GM19324 (cell line): ENCODE results near the gene LAPTM4A.

Experiments
- ATAC-seq: cut with Tn5 transposase; IDR thresholded peaks from one replicate; pipeline ENCODE4 v1.9.1; 2021; ENCODE audit warnings: mild to moderate bottlenecking, moderate library complexity; ENCODE audit not compliant: unreplicated experiment, low FRiP score

Gene LAPTM4A

GRCh38 chr2:20025065-20025786 lies 26.2 kb downstream of the LAPTM4A start:
- no peak for ATAC-seq

- ATAC-seq, result no peak
Observed at GRCh38 chr2:20023688-20024087, 27.7 kb downstream of the LAPTM4A start.

GRCh38 chr2:20021405-20022009 lies 29.9 kb downstream of the LAPTM4A start:
- no peak for ATAC-seq

- no peak for ATAC-seq
Observed at GRCh38 chr2:20019747-20020146, 31.7 kb downstream of the LAPTM4A start.

GRCh38 chr2:20018601-20019152 lies 32.8 kb downstream of the LAPTM4A start:
- ATAC-seq, result no peak

- ATAC-seq, result no peak
Observed at GRCh38 chr2:20016346-20016745, 35.1 kb downstream of the LAPTM4A start.

GRCh38 chr2:20015482-20016083 lies 35.8 kb downstream of the LAPTM4A start:
- ATAC-seq, result no peak

- ATAC-seq, result no peak
Observed at GRCh38 chr2:20013126-20013849, 38.1 kb downstream of the LAPTM4A start.

- no peak for ATAC-seq
Observed at GRCh38 chr2:20012282-20013125, 38.9 kb downstream of the LAPTM4A start, which contains the start of gene MATN3. Gene MATN3 (minus strand): TSS chr2:20012668. CDS start chr2:20012631, 37 bp downstream.

- ATAC-seq, result no peak
Observed at GRCh38 chr2:20012032-20012281, 39.5 kb downstream of the LAPTM4A start.

GRCh38 chr2:20011276-20012031 lies 40.0 kb downstream of the LAPTM4A start:
- ATAC-seq, result no peak

GRCh38 chr2:20008703-20009102 lies 42.7 kb downstream of the LAPTM4A start:
- no peak for ATAC-seq

GRCh38 chr2:20005891-20006470 lies 45.4 kb downstream of the LAPTM4A start:
- ATAC-seq, result no peak

- ATAC-seq, result no peak
Observed at GRCh38 chr2:20005067-20005627, 46.3 kb downstream of the LAPTM4A start.

GRCh38 chr2:20001361-20001863 lies 50.0 kb downstream of the LAPTM4A start:
- no peak for ATAC-seq

GRCh38 chr2:19993731-19994130 lies 57.7 kb downstream of the LAPTM4A start:
- ATAC-seq, result no peak

- ATAC-seq, result no peak
Observed at GRCh38 chr2:19991895-19992294, 59.5 kb downstream of the LAPTM4A start.

GRCh38 chr2:19990416-19990728 lies 61.1 kb downstream of the LAPTM4A start:
- ATAC-seq, result no peak
